ENCODE measurements around the gene CA12.
"Not testable (repeated sequence)": the region's sequence is repeated elsewhere in the genome, so short reads cannot be mapped to it uniquely, and the experiment has no call there.

The CA12 gene

GRCh38 chr15:63422891-63423590, 41.4 kb upstream of the CA12 start:
- no peak overlapping the region for H3K9ac ChIP-seq
- no peak overlapping the region for H3K27ac ChIP-seq
- no peaks in the 10 kb centered on the region for H3K36me3 ChIP-seq (ENCODE audit: control insufficient read depth, insufficient read depth, low read length)
- H3K4me3 ChIP-seq (ENCODE audit: low read depth, low read length) = no peak overlapping the region
- no peak overlapping the region for H3K4me2 ChIP-seq (ENCODE audit: low read length)
- H2AFZ ChIP-seq = no peak overlapping the region
- TF ChIP-seq, protein P1, sequence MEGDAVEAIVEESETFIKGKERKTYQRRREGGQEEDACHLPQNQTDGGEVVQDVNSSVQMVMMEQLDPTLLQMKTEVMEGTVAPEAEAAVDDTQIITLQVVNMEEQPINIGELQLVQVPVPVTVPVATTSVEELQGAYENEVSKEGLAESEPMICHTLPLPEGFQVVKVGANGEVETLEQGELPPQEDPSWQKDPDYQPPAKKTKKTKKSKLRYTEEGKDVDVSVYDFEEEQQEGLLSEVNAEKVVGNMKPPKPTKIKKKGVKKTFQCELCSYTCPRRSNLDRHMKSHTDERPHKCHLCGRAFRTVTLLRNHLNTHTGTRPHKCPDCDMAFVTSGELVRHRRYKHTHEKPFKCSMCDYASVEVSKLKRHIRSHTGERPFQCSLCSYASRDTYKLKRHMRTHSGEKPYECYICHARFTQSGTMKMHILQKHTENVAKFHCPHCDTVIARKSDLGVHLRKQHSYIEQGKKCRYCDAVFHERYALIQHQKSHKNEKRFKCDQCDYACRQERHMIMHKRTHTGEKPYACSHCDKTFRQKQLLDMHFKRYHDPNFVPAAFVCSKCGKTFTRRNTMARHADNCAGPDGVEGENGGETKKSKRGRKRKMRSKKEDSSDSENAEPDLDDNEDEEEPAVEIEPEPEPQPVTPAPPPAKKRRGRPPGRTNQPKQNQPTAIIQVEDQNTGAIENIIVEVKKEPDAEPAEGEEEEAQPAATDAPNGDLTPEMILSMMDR (IDR thresholded peaks at IDR 0.05) = no peak
- no peaks in the 10 kb centered on the region for H3K9me3 ChIP-seq (ENCODE audit: control insufficient read depth, low read length)
- H3K79me2 ChIP-seq = no peaks in the 10 kb centered on the region
- H3K4me1 ChIP-seq = no peaks in the 10 kb centered on the region
- no peaks in the 10 kb centered on the region for H3K27me3 ChIP-seq (ENCODE audit: control insufficient read depth, insufficient read depth, low read length)

DNA sequence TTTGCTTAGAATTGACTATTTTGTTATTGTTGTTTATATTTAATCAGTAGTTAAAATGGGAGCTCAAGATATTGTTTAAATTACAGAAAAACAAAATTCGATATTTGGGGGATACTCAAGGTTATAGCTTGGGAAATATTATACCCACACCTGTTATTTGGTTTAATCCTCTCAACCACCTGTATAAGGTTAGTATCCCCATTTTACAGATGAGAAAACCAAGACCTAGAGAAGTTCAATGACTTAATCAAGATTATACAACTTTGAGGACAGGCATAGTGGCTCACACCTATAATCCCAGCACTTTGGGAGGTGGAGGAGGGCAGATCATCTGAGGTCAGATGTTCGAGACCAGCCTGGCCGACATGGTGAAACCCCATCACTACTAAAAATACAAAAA, 39.8 kb upstream of the CA12 start:
- H3K36me3 ChIP-seq (ENCODE audit: control insufficient read depth, insufficient read depth, low read length) = no peaks in the 10 kb centered on the region

GRCh38 chr15:63420333-63420747, 38.7 kb upstream of the CA12 start:
- TF ChIP-seq, protein P1 (IDR thresholded peaks at IDR 0.05) = no peak
- no peaks in the 10 kb centered on the region for H3K4me1 ChIP-seq
- H3K4me2 ChIP-seq (ENCODE audit: low read length) = no peak overlapping the region
- no peaks in the 10 kb centered on the region for H3K9me3 ChIP-seq (ENCODE audit: control insufficient read depth, low read length)
- no peak overlapping the region for H3K4me3 ChIP-seq (ENCODE audit: low read depth, low read length)
- H3K27ac ChIP-seq = no peak overlapping the region
- no peaks in the 10 kb centered on the region for H3K27me3 ChIP-seq (ENCODE audit: control insufficient read depth, insufficient read depth, low read length)
- no peak overlapping the region for H3K9ac ChIP-seq
- no peak overlapping the region for H2AFZ ChIP-seq
- no peaks in the 10 kb centered on the region for H3K79me2 ChIP-seq
- no peaks in the 10 kb centered on the region for H3K36me3 ChIP-seq (ENCODE audit: control insufficient read depth, insufficient read depth, low read length)

More for the DNA sequence above, 39.8 kb upstream of the CA12 start:
- TF ChIP-seq, protein P1 (IDR thresholded peaks at IDR 0.05) = no peak
- H3K79me2 ChIP-seq = no peaks in the 10 kb centered on the region
- H3K27me3 ChIP-seq (ENCODE audit: control insufficient read depth, insufficient read depth, low read length) = no peaks in the 10 kb centered on the region
- no peak overlapping the region for H3K4me2 ChIP-seq (ENCODE audit: low read length)
- H3K27ac ChIP-seq = no peak overlapping the region
- no peak overlapping the region for H2AFZ ChIP-seq
- no peaks in the 10 kb centered on the region for H3K4me1 ChIP-seq
- no peak overlapping the region for H3K9ac ChIP-seq
- no peak overlapping the region for H3K4me3 ChIP-seq (ENCODE audit: low read depth, low read length)
- no peaks in the 10 kb centered on the region for H3K9me3 ChIP-seq (ENCODE audit: control insufficient read depth, low read length)

- Histone ChIP-seq H3K27me3 (ENCODE audit: control insufficient read depth, insufficient read depth, low read length) (no peaks in the 10 kb centered on the region), H3K4me3 (ENCODE audit: low read depth, low read length) (no peak overlapping the region), H3K27ac (no peak overlapping the region), H3K9ac (no peak overlapping the region), H3K79me2 (no peaks in the 10 kb centered on the region), H3K36me3 (ENCODE audit: control insufficient read depth, insufficient read depth, low read length) (no peaks in the 10 kb centered on the region), H3K4me2 (ENCODE audit: low read length) (no peak overlapping the region), H2AFZ (no peak overlapping the region), H3K9me3 (ENCODE audit: control insufficient read depth, low read length) (no peaks in the 10 kb centered on the region), H3K4me1 (no peaks in the 10 kb centered on the region)
- TF ChIP-seq, protein P1 (IDR thresholded peaks at IDR 0.05) = no peak
Measured at GRCh38 chr15:63418811-63419210, 37.2 kb upstream of the CA12 start.

GRCh38 chr15:63417721-63418120, 36.1 kb upstream of the CA12 start:
- H3K4me1 ChIP-seq = no peaks in the 10 kb centered on the region
- H3K27ac ChIP-seq = no peak overlapping the region
- H3K9me3 ChIP-seq (ENCODE audit: control insufficient read depth, low read length) = no peaks in the 10 kb centered on the region
- H3K9ac ChIP-seq = no peak overlapping the region
- H3K27me3 ChIP-seq (ENCODE audit: control insufficient read depth, insufficient read depth, low read length) = no peaks in the 10 kb centered on the region
- H3K79me2 ChIP-seq = no peaks in the 10 kb centered on the region
- no peak overlapping the region for H2AFZ ChIP-seq
- no peak overlapping the region for H3K4me2 ChIP-seq (ENCODE audit: low read length)
- no peaks in the 10 kb centered on the region for H3K36me3 ChIP-seq (ENCODE audit: control insufficient read depth, insufficient read depth, low read length)
- TF ChIP-seq, protein P1 (IDR thresholded peaks at IDR 0.05) = no peak
- H3K4me3 ChIP-seq (ENCODE audit: low read depth, low read length) = no peak overlapping the region

DNA sequence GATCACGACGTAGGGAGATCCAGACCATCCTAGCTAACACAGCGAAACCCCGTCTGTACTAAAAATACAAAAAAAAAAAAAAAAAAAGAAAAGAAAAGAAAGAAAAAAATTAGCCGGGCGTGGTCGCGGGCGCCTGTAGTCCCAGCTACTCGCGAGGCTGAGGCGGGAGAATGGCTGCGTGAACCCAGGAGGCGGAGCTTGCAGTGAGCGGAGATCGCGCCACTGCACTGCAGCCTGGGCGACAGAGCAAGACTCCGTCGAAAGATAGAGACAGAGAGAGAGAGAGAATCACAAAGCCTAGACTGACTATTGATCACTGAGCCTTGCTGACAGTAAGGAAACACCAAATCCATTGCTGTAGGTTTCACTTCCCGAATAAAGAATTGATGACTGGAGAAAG, 35.6 kb upstream of the CA12 start:
- not testable (repeated sequence) for H3K4me1 ChIP-seq; H3K9me3 ChIP-seq (ENCODE audit: control insufficient read depth, low read length); H3K79me2 ChIP-seq; H3K27me3 ChIP-seq (ENCODE audit: control insufficient read depth, insufficient read depth, low read length); H3K36me3 ChIP-seq (ENCODE audit: control insufficient read depth, insufficient read depth, low read length); H3K4me3 ChIP-seq (ENCODE audit: low read depth, low read length); H3K27ac ChIP-seq; H3K4me2 ChIP-seq (ENCODE audit: low read length); H2AFZ ChIP-seq; H3K9ac ChIP-seq
